Endometrial microvascular endothelial cells (primary cell): ENCODE measurements around the gene TPRX2. TPM values are rescaled to one million over a fixed set of nuclear protein-coding genes. Genes with fewer than 3 reads are reported as not detected.
"Not testable (repeated sequence)": the region's sequence is repeated elsewhere in the genome, so short reads cannot be mapped to it uniquely, and the experiment has no call there.

Experiments
- in situ Hi-C: cut with HindIII; loops from 2 replicates; pipeline ENCODE4 v1.10.0; 2017; ENCODE audit warnings: low sequenced_read_pairs, low pct_unique_long_range_greater_than_20kb; ENCODE audit errors: inconsistent ontology term
- total RNA-seq: library from RNA; depleted of rRNA; stranded (reverse); fragments of >200 nt; gene quantifications from one replicate; pipeline ENCODE4 v1.2.3, GENCODE V29; 2015; ENCODE audit errors: inconsistent ontology term

Gene TPRX2
- total RNA-seq, 1 donor from 2014 or later, result not detected

DNA sequence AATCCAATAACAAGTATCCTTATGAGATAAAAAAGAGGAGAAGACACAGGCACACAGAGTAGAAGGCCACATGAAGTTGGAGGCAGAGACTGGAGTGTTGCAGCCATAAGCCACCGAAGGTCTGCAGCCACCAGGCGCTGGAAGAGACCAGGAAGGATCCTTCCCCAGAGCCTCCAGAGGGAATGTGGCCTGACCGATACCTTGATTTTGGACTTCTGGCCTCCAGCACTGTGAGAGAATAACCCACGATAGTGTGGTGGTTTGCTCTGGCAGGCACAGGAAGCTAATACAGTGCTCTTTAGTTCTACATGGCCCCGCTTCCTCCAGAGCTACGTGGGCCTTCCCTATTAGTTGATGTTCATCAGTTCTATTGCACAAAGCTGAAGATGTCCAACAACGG, 42.3 kb downstream of the TPRX2 start:
- in situ Hi-C loops, result no loop called here

- in situ Hi-C loops, result not testable (repeated sequence)
Observed at GRCh38 chr19:47909350-47909749, 50.3 kb downstream of the TPRX2 start.

DNA sequence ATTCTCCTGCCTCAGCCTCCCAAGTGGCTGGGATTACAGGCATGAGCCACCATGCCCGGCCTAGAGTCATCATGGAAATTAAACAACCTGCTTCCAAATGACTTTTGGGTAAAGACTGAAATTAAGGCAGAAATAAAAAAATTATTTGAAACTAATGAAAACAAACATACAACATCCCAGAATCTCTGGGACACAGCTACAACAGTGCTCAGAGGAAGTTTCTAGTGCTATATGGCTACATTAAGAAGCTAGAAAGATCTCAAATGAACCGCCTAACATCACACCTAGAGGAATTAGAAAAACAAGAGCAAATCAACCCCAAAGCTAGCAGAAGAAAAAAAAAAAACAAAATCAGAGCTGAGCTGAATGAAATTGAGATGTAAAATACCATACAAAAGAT, 51.2 kb downstream of the TPRX2 start:
- in situ Hi-C loops, result not testable (repeated sequence)

Other genes with a start within 250 kb of the TPRX2 start
- gene EHD2, start 145.8 kb upstream of the TPRX2 start, total RNA-seq, result 205 TPM
- 149 TPM for gene NOP53, start 113.7 kb upstream of the TPRX2 start, total RNA-seq
- 718 TPM for gene SELENOW, start 80.5 kb upstream of the TPRX2 start, total RNA-seq
- gene TPRX1, start 54.7 kb upstream of the TPRX2 start, total RNA-seq, result not detected
- gene CRX, start 37.3 kb upstream of the TPRX2 start, total RNA-seq, result not detected
- gene SULT2A1, start 27.1 kb downstream of the TPRX2 start, total RNA-seq, result not detected
- not detected for gene BSPH1, start 132.9 kb downstream of the TPRX2 start, total RNA-seq
- not detected for gene ELSPBP1, start 135.4 kb downstream of the TPRX2 start, total RNA-seq
- gene CABP5, start 184.8 kb downstream of the TPRX2 start, total RNA-seq, result not detected